Coronary artery (tissue), 2 donors: ENCODE data around the gene PREP.

ENCODE experiments used
- DNase-seq: peaks from one replicate; pipeline ENCODE4 v3.0.0-alpha.2; 2017; ENCODE audit warnings: low spot score
- H3K27ac ChIP-seq, 2 donors: fragments of 200-600 bp; sonication (generic); one replicate each; pipeline ENCODE4 v1.5.1; 2016 to 2019
- H3K4me3 ChIP-seq: fragments of 200-600 bp; sonication (generic); 2 replicates; pipeline ENCODE4 v1.5.1; 2016; ENCODE audit warnings: mild to moderate bottlenecking, moderate library complexity
- CTCF ChIP-seq: fragments of 200-600 bp; sonication (generic); IDR thresholded peaks from one replicate; pipeline ENCODE4 v1.5.1; 2019; ENCODE audit warnings: antibody characterized with exemption

PREP gene

GRCh38 chr6:105437236-105437635 lies 34.4 kb upstream of the PREP start:
- Histone ChIP-seq H3K4me3 (no peak overlapping the region), H3K27ac (no peak overlapping the region)
- TF ChIP-seq CTCF, result no peak
- no peak for DNase-seq

- no peak overlapping the region for H3K4me3 ChIP-seq
- DNase-seq, result no peak
- TF ChIP-seq CTCF, result no peak
- no peak overlapping the region for H3K27ac ChIP-seq
These were observed 30.8 kb upstream of the PREP start for GRCh38 chr6:105433723-105434122.

GRCh38 chr6:105432797-105433196 lies 29.9 kb upstream of the PREP start:
- H3K4me3 ChIP-seq, result no peak overlapping the region
- TF ChIP-seq CTCF, result no peak
- H3K27ac ChIP-seq, result no peak overlapping the region
- no peak for DNase-seq

GRCh38 chr6:105431226-105431625 lies 28.3 kb upstream of the PREP start:
- no peak overlapping the region for H3K4me3 ChIP-seq
- no peak overlapping the region for H3K27ac ChIP-seq
- TF ChIP-seq CTCF, result peak; percentile 24
- DNase-seq, result no peak

- Histone ChIP-seq H3K4me3 (no peak overlapping the region), H3K27ac (no peak overlapping the region)
- no peak for DNase-seq
- TF ChIP-seq CTCF, result no peak
These were observed 27.8 kb upstream of the PREP start for GRCh38 chr6:105430685-105431084.

- no peak for TF ChIP-seq CTCF
- DNase-seq, result no peak
- H3K4me3 ChIP-seq, result no peak overlapping the region
- H3K27ac ChIP-seq, result no peak overlapping the region
These were observed 26.8 kb upstream of the PREP start for GRCh38 chr6:105429676-105430075.

GRCh38 chr6:105428342-105428957 lies 25.6 kb upstream of the PREP start:
- no peak for DNase-seq
- no peak for TF ChIP-seq CTCF
- no peak overlapping the region for H3K27ac ChIP-seq
- no peak overlapping the region for H3K4me3 ChIP-seq
